22Rv1 (cell line): Measurements from ENCODE around the gene PTX4.

Source experiments
- H3K27ac ChIP-seq: fragments of 450-650 bp; 2 replicates; pipeline ENCODE4 v1.5.1; 2017
- CTCF ChIP-seq: fragments of 450-650 bp; IDR thresholded peaks from 2 replicates; pipeline ENCODE4 v1.5.1; 2017; ENCODE audit warnings: mild to moderate bottlenecking
- ZFX ChIP-seq: fragments of 450-650 bp; IDR thresholded peaks from 2 replicates; pipeline ENCODE4 v1.6.1; 2017; ENCODE audit warnings: antibody characterized with exemption, borderline replicate concordance

PTX4 gene

GRCh38 chr16:1503110-1503955 is 14.6 kb upstream of the PTX4 start:
- no peak overlapping the region for H3K27ac ChIP-seq
- TF ChIP-seq ZFX (no peak), CTCF (no peak)

GRCh38 chr16:1502092-1503004 is 13.6 kb upstream of the PTX4 start:
- no peak overlapping the region for H3K27ac ChIP-seq
- no peak for TF ChIP-seq CTCF
- no peak for TF ChIP-seq ZFX

GRCh38 chr16:1501630-1502029 is 12.9 kb upstream of the PTX4 start:
- no peak for TF ChIP-seq CTCF
- TF ChIP-seq ZFX, result no peak
- no peak overlapping the region for H3K27ac ChIP-seq

- TF ChIP-seq ZFX, result no peak
- TF ChIP-seq CTCF, result no peak
- H3K27ac ChIP-seq, result no peak overlapping the region
These were observed 11.9 kb upstream of the PTX4 start for GRCh38 chr16:1500465-1501150.

GRCh38 chr16:1499756-1500464 is 11.2 kb upstream of the PTX4 start:
- H3K27ac ChIP-seq, result no peak overlapping the region
- TF ChIP-seq ZFX, result no peak
- TF ChIP-seq CTCF, result no peak

- no peak for TF ChIP-seq ZFX
- TF ChIP-seq CTCF, result no peak
These were observed 10.3 kb upstream of the PTX4 start for GRCh38 chr16:1498899-1499676.

More at GRCh38 chr16:1498899-1499676, 10.3 kb upstream of the PTX4 start:
- H3K27ac ChIP-seq, result no peak overlapping the region
